Muscle layer of duodenum (tissue), 2 donors: ENCODE measurements around the gene NSD1.

Source experiments
- H3K27ac ChIP-seq: one replicate; pipeline ENCODE4 v1.7.0; 2013; ENCODE audit warnings: mild to moderate bottlenecking, low read length
- H3K27me3 ChIP-seq: one replicate; pipeline ENCODE4 v1.7.0; 2013; ENCODE audit warnings: low read depth, mild to moderate bottlenecking, control low read depth, low read length
- H3K36me3 ChIP-seq, 2 donors: one replicate each; pipeline ENCODE4 v1.7.0; 2013; ENCODE audit warnings: low read length in 2 of 2, control low read depth in 1 of 2, mild to moderate bottlenecking in 1 of 2; ENCODE audit not compliant: insufficient read depth in 2 of 2, control insufficient read depth in 1 of 2
- H3K4me1 ChIP-seq, 2 donors: one replicate each; pipeline ENCODE4 v1.7.0; 2013; ENCODE audit warnings: low read length in 2 of 2, mild to moderate bottlenecking in 2 of 2, control low read depth in 1 of 2, moderate library complexity in 1 of 2; ENCODE audit not compliant: insufficient read depth in 2 of 2, control insufficient read depth in 1 of 2
- H3K4me3 ChIP-seq, 2 donors: one replicate each; pipeline ENCODE4 v1.7.0; 2013; ENCODE audit warnings: low read length in 2 of 2, low read depth in 1 of 2, mild to moderate bottlenecking in 1 of 2
- H3K9me3 ChIP-seq, 2 donors: one replicate each; pipeline ENCODE4 v1.7.0; 2013; ENCODE audit warnings: low read length in 2 of 2, control low read depth in 1 of 2, mild to moderate bottlenecking in 1 of 2; ENCODE audit not compliant: control insufficient read depth in 1 of 2
- donor health status: healthy.

Gene NSD1

DNA sequence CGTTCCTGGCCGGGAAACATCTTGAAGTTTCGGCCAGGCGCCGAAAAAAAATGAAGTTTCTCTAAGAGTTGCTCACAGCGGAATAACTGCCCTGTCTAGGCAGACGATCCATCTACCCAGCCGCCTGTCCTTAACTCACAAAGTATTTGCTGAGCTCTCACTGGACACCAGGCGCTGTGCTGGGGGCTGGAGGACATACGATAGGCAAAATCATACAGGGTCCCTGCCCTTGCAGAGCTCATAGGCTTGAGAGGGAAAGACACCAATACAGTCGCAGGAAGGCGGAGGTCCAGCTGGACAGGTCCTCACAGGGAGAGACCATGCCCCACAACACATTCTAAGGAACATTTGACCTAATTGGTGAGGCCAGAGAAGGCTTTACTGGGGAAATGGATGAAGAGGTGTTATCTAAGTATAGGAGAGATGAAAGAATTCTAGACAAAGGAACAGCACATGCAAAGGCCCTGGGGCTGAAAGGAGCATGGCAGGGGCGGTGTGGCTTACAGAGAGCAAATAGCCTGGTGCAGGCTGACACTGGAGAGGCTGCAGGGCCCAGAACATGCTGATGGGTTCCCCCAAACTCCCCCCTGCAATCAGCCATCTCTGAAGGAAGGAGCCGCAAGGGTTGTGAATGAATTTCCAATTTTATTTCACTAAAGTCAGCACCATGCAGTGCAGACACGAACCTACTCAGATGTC is 180.1 kb downstream of the NSD1 start:
- H3K27me3 ChIP-seq, result no peaks in the 10 kb centered on the region
- H3K36me3 ChIP-seq, result no peaks in the 10 kb centered on the region
- H3K4me3 ChIP-seq, result no peak overlapping the region
- H3K27ac ChIP-seq, result no peak overlapping the region
- peaks cover 0 to 25% of the 10 kb centered on the region in 2 donors for H3K4me1 ChIP-seq
- H3K9me3 ChIP-seq, result no peaks in the 10 kb centered on the region

DNA sequence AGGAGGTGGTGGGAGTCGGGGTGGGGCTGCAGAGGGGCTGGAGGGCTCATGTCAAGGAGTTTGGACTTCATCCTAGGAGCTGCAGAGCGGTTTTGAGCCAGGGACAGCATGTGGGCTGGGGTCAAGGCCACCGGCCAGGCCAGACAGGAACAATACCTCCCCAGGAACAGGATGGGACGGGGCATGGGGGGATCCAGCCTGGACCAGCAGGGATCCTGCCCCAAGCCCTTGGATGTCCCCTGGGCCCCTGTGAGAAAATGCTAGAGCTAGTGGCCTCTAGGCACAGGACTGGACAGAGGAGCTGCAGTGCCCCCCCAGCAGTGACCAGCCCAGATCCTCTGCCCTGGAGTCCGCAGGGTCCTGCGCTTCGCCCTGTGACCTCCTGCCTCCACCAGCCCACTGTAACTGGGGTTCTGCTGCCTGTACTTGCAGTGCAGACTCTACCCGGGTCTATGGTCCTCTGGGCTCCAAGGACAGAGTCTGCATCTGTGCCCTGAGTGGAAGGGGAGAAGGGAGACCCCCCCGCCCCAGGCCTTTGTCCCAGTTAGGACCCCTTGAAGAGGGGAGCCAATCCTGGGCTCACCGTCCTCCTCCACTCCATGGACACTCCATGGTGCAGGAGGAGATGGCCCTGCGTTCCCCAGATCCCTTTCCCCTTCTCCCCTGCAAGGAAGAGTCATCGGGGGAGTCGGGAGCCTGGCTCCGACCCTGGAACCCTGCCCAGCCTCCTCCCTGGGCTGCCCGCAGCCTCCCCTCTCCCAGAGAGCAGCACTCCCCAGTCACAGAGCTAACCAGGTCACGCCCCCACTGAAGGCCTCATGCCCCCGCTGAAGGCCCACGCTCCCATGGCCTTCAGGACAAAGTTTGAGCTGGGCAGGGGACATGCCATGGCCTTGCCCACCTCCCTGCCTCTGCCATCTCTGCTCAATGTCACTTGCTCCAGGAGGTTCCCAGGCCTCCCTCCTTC is 181.1 kb downstream of the NSD1 start:
- Histone ChIP-seq H3K4me1 (peaks cover 0 to 25% of the 10 kb centered on the region in 2 donors), H3K4me3 (no peak overlapping the region), H3K36me3 (no peaks in the 10 kb centered on the region), H3K27me3 (no peaks in the 10 kb centered on the region), H3K9me3 (no peaks in the 10 kb centered on the region), H3K27ac (no peak overlapping the region)

DNA sequence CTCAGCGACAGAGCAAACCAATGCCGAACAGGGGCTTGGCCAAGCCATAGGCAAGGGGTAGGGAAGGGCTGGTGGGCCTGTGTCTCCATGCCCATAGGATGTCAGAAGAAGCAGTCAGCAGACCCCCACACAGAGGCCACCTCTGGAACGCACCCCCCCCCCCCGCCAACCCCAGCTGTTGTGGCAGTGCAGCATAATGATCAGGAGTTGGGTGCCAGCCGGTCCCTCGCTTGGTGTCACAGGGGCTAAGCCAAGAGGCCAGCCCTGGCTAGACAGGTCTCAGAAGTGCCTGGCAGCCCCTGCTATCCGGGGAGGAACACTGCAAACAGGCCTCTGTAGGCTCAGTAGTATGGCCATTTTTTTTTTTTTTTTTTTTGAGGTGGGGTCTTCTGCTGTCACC is 181.8 kb downstream of the NSD1 start:
- H3K27me3 ChIP-seq, result no peaks in the 10 kb centered on the region

DNA sequence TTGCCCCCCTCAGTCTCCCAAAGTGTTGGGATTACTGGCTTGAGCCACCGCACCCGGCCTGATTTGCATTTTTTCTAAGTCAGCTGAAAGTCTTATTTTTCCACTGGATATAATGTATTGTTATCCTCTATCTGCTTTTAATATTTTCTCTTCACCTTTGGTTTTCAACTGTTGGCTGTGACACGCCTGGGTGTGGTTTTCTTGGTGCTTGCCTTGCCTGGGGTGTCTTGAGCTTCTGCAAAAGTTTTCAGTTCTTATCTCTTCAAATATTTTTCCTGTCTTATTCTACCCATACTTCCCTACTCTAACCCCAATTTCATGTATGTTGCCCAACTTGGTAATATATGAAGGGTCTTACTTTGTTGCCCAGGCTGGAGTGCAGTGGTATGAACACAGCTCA is 182.4 kb downstream of the NSD1 start:
- H3K9me3 ChIP-seq, result no peaks in the 10 kb centered on the region
- H3K27me3 ChIP-seq, result no peaks in the 10 kb centered on the region
- H3K4me3 ChIP-seq, result no peak overlapping the region
- no peaks in the 10 kb centered on the region for H3K36me3 ChIP-seq
- peaks cover 0 to 21% of the 10 kb centered on the region in 2 donors for H3K4me1 ChIP-seq
- no peak overlapping the region for H3K27ac ChIP-seq

More for the DNA sequence above, 181.8 kb downstream of the NSD1 start:
- H3K9me3 ChIP-seq, result no peaks in the 10 kb centered on the region
- H3K36me3 ChIP-seq, result no peaks in the 10 kb centered on the region
- H3K4me3 ChIP-seq, result no peak overlapping the region
- H3K27ac ChIP-seq, result no peak overlapping the region
- H3K4me1 ChIP-seq, result peaks cover 0 to 25% of the 10 kb centered on the region in 2 donors

DNA sequence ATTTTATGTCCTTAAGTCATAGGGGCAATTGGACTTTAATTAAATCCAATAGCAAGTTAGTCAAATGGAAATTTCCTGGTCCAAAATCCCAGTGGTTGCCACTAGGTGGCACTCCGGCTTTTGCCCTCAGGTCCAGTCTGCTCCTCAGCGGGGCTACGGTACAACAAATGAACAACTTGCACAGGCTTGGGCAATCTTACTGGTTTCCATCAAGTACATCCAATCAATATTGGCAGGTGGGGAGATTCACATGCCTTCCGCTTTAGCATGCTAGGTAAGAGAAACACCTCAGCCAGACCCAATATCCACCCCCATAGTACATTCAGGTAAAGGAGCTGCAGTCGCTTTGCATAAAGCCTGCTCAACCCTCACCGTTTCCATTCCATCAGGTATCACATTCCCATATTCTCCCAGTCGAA is 184.4 kb downstream of the NSD1 start:
- H3K27ac ChIP-seq, result no peak overlapping the region
- H3K4me3 ChIP-seq, result no peak overlapping the region
- H3K36me3 ChIP-seq, result no peaks in the 10 kb centered on the region
- peaks cover 0 to 2% of the 10 kb centered on the region in 2 donors for H3K4me1 ChIP-seq
- no peaks in the 10 kb centered on the region for H3K27me3 ChIP-seq
- H3K9me3 ChIP-seq, result no peaks in the 10 kb centered on the region

DNA sequence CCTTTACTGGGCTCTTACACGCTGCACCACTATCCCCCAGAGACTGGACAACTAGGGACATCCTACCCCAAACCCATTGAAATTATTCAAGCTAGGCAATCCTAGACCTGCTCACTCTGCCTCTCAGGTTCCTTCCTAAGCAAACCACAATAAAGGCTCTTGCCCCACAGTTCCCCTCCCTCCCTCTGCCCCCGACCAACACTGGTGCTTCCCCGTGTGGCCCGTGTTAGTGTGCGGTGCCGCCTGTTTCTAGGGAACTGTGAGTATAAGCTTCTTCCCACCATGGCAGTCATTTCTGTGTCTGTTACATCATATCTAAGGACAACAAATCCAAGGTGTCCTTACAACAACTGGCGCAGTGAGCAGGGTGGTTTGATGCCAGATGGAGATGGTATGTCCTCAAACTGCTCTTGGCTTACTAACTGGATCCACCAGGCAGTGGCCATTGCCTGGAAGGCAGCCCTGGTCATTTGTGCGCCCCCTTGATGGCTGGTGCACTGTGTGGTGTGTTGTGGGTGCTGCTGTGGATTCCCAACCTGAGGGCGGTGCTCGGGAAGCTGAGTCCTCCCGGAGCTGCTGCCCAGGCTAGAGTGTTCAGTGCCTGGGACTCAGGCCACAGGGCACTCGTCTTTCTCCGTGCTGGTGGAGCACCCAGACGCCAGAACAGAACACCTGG is 186.5 kb downstream of the NSD1 start:
- no peak overlapping the region for H3K27ac ChIP-seq
- H3K4me3 ChIP-seq, result no peak overlapping the region
- H3K36me3 ChIP-seq, result no peaks in the 10 kb centered on the region
- no peaks in the 10 kb centered on the region for H3K4me1 ChIP-seq
- no peaks in the 10 kb centered on the region for H3K9me3 ChIP-seq
- H3K27me3 ChIP-seq, result no peaks in the 10 kb centered on the region

DNA sequence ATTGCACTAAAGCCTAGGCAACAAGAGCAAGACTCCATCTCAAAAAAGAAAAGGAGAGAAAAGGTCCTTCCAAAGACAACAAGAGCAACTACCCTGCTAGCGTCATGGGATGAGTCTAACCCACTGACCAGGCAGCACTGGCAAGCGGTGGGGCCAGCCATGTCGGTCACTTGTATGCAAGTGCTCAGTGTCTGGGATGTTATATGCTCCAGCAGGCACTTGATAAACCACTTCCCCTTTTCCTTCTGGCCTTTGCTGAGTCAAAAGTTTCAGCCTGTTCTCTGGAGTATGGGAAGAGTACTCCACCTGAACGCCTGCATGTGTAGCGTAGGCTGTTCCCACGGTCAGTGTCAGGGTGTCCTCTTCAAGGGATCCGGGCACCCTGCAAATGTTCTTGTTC is 187.3 kb downstream of the NSD1 start:
- no peaks in the 10 kb centered on the region for H3K36me3 ChIP-seq
- no peak overlapping the region for H3K4me3 ChIP-seq
- H3K4me1 ChIP-seq, result no peaks in the 10 kb centered on the region

DNA sequence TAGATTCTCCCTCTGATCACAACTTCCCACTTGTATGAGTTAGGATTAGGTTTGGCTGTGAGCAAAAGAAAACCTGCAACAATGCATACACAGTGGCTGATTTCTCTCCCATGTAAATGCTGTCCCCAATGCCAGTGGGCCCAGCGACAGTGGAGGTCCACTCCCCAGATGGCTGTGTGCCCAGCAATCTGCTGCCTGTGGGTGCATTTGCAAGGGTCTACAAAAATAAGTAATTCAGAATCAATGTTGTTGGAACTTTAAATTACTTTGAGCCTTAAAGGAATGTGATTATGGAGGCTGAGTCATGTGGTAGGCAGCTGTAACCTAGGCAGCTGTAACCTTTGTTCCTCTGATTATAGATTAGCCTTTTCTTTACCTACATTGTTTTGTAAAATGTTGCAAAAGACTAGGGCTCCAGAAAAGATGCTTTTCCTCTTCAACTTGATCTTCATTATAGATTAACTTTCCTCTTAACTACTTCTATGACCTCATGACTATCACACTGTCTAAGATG is 192.4 kb downstream of the NSD1 start:
- H3K36me3 ChIP-seq, result peaks cover 15 to 18% of the 10 kb centered on the region in 2 donors
- no peak overlapping the region for H3K27ac ChIP-seq
- no peaks in the 10 kb centered on the region for H3K9me3 ChIP-seq
- no peak overlapping the region for H3K4me3 ChIP-seq
- H3K4me1 ChIP-seq, result no peaks in the 10 kb centered on the region
- H3K27me3 ChIP-seq, result no peaks in the 10 kb centered on the region

More for the DNA sequence above, 187.3 kb downstream of the NSD1 start:
- H3K27me3 ChIP-seq, result no peaks in the 10 kb centered on the region
- H3K27ac ChIP-seq, result no peak overlapping the region
- H3K9me3 ChIP-seq, result no peaks in the 10 kb centered on the region

DNA sequence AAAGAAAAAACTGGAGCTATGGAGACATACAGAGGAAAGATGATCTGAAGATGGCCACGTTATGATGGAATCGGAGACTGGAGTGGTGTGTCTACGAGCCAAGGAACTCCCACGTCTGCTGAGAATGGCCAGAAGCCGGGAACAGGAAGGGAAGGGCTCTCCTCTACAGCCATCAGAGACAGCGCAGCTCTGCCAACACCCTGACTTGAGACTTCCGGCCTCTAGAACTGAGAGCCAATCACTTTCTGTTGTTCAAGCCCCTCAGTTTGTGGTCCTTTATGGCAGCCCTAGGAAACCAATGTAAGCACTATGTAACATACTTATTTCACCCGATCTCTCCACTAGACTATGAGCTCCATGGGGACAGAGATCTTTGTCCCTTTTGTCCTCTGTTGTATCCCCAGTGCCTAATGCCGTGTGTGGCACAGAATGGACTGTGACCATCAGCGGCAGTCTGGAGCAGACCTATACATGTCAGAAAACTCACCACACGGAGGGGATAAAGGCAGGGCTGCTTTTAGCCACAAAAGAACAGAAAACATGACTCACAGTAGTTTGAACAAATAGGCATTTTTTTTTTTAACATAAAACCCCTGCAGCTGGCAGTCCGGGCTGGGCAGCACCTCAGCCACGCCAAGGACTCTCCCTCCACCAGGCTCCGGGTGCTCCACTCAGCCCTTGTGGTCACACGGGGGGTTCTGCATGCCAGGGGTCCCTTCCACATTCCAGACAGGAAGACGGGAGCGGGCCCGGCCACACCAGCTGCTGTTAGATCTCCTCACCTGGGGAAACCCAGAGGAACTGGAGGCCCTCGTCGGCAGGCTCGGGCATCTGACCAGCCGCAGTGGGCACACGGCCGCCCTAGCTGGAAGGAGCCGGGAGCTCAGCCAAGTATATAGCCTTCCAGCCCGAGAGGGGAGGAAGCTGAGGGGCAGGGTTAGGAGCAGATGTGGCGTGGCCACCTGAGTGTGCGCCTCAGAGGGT is 194.3 kb downstream of the NSD1 start:
- Histone ChIP-seq H3K36me3 (peaks cover 15 to 36% of the 10 kb centered on the region in 2 donors), H3K27me3 (no peaks in the 10 kb centered on the region), H3K4me1 (no peaks in the 10 kb centered on the region), H3K4me3 (no peak overlapping the region), H3K27ac (peak overlapping the region; percentile 61), H3K9me3 (no peaks in the 10 kb centered on the region)

DNA sequence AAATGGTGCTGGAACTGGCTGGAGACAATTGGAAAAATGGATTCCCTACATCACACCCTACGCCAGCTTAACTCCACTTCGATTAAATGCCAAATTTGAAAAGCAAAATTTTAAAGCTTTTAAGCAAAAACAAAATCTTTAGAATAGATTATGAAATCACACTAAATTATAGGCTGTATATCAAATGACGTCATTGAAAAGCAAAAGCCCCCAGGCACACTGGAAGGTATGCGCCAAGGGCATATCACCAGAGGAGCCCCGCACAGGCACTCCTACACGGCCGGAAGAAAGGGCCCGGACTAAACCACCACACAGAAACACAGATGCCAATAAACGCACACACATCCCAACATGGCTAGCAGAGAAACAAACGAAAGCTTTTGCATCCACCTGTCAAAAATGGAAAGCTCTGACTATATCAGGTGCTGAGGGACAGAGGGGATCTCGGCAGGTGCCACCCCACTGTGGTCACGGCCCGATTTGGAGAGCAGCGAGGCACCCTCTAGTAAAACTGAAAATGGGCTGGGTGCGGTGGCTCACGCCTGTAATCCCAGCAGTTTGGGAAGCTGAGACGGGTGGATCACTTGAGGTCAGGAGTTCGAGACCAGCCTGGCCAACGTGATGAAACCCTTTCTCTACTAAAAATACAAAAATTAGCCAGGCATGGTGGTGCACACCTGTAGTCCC is 195.1 kb downstream of the NSD1 start:
- Histone ChIP-seq H3K27me3 (no peaks in the 10 kb centered on the region), H3K4me1 (no peaks in the 10 kb centered on the region), H3K36me3 (peaks cover 15 to 45% of the 10 kb centered on the region in 2 donors), H3K9me3 (no peaks in the 10 kb centered on the region), H3K27ac (no peak overlapping the region), H3K4me3 (no peak overlapping the region)
